ENCODE data around the gene CCDC134.

CCDC134 gene

GRCh38 chr22:41800348-41801146 is at the start of gene CCDC134:
Gene CCDC134, plus strand, starts transcription at chr22:41800679. Its CDS starts 8,212 bp downstream, at chr22:41808891.
- Histone ChIP-seq H3K36me3 (ENCODE audit: control insufficient read depth in 2 of 2, insufficient read depth in 2 of 2, low read length in 2 of 2) (no peaks in the 10 kb centered on the region), H3K27ac (ENCODE audit: low read length) (peak within 1 kb of the TSS; percentile 97), H3K9me3 (ENCODE audit: control insufficient read depth in 2 of 2, low read length in 2 of 2) (no peaks in the 10 kb centered on the region), H3K4me3 (ENCODE audit: low read length in 2 of 2) (peak within 1 kb of the TSS; percentile 95 to 99), H3K9ac (ENCODE audit: low read length in 2 of 2) (peak within 1 kb of the TSS; percentile 85 to 89), H3K4me1 (ENCODE audit: control insufficient read depth, insufficient read depth, low read length) (peaks cover 19% of the 10 kb centered on the region), H3K27me3 (ENCODE audit: control insufficient read depth in 1 of 2, insufficient read depth in 2 of 2, low read length in 2 of 2) (no peaks in the 10 kb centered on the region)

- Histone ChIP-seq H3K4me1 (ENCODE audit: control insufficient read depth, insufficient read depth, low read length) (no peaks in the 10 kb centered on the region), H3K4me3 (ENCODE audit: low read length in 2 of 2) (no peak overlapping the region), H3K27ac (ENCODE audit: low read length) (no peak overlapping the region), H3K36me3 (ENCODE audit: control insufficient read depth in 2 of 2, insufficient read depth in 2 of 2, low read length in 2 of 2) (no peaks in the 10 kb centered on the region), H3K27me3 (ENCODE audit: control insufficient read depth in 1 of 2, insufficient read depth in 2 of 2, low read length in 2 of 2) (no peaks in the 10 kb centered on the region), H3K9me3 (ENCODE audit: control insufficient read depth in 2 of 2, low read length in 2 of 2) (no peaks in the 10 kb centered on the region), H3K9ac (ENCODE audit: low read length in 2 of 2) (no peak overlapping the region)
These were observed 48.2 kb upstream of the CCDC134 start for GRCh38 chr22:41752011-41752970.

GRCh38 chr22:41753984-41754383 is 46.5 kb upstream of the CCDC134 start:
- no peaks in the 10 kb centered on the region for H3K36me3 ChIP-seq (ENCODE audit: control insufficient read depth in 2 of 2, insufficient read depth in 2 of 2, low read length in 2 of 2)
- H3K27me3 ChIP-seq (ENCODE audit: control insufficient read depth in 1 of 2, insufficient read depth in 2 of 2, low read length in 2 of 2) = no peaks in the 10 kb centered on the region
- no peaks in the 10 kb centered on the region for H3K9me3 ChIP-seq (ENCODE audit: control insufficient read depth in 2 of 2, low read length in 2 of 2)
- H3K4me1 ChIP-seq (ENCODE audit: control insufficient read depth, insufficient read depth, low read length) = no peaks in the 10 kb centered on the region
- no peak overlapping the region for H3K27ac ChIP-seq (ENCODE audit: low read length)
- no peak overlapping the region for H3K4me3 ChIP-seq (ENCODE audit: low read length in 2 of 2)
- no peak overlapping the region for H3K9ac ChIP-seq (ENCODE audit: low read length in 2 of 2)

DNA sequence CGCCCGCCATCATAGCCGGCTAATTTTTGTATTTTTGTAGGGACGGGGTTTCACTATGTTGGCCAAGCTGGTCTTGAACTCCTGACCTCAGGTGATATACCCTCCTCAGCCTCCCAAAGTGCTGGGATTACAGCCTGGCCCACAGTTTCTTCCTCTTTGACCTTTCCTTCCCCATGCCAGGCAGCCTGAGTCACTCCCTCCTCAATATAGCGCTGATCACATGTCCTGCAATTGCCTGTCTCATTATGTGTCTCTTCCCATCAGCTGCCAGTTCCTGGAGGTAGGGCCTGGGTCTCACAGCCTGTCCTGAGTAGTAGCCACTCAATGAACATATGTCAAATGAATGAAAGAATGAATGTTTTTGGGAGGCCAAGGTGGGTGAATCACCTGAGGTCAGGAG is 43.0 kb upstream of the CCDC134 start:
- Histone ChIP-seq H3K27me3 (ENCODE audit: control insufficient read depth in 1 of 2, insufficient read depth in 2 of 2, low read length in 2 of 2) (no peaks in the 10 kb centered on the region), H3K9me3 (ENCODE audit: control insufficient read depth in 2 of 2, low read length in 2 of 2) (no peaks in the 10 kb centered on the region), H3K4me3 (ENCODE audit: low read length in 2 of 2) (no peak overlapping the region), H3K27ac (ENCODE audit: low read length) (no peak overlapping the region), H3K4me1 (ENCODE audit: control insufficient read depth, insufficient read depth, low read length) (no peaks in the 10 kb centered on the region), H3K9ac (ENCODE audit: low read length in 2 of 2) (no peak overlapping the region), H3K36me3 (ENCODE audit: control insufficient read depth in 2 of 2, insufficient read depth in 2 of 2, low read length in 2 of 2) (no peaks in the 10 kb centered on the region)

- Histone ChIP-seq H3K9ac (ENCODE audit: low read length in 2 of 2) (no peak overlapping the region), H3K4me1 (ENCODE audit: control insufficient read depth, insufficient read depth, low read length) (no peaks in the 10 kb centered on the region), H3K27ac (ENCODE audit: low read length) (no peak overlapping the region), H3K4me3 (ENCODE audit: low read length in 2 of 2) (no peak overlapping the region), H3K9me3 (ENCODE audit: control insufficient read depth in 2 of 2, low read length in 2 of 2) (no peaks in the 10 kb centered on the region), H3K36me3 (ENCODE audit: control insufficient read depth in 2 of 2, insufficient read depth in 2 of 2, low read length in 2 of 2) (no peaks in the 10 kb centered on the region), H3K27me3 (ENCODE audit: control insufficient read depth in 1 of 2, insufficient read depth in 2 of 2, low read length in 2 of 2) (no peaks in the 10 kb centered on the region)
These were observed 42.2 kb upstream of the CCDC134 start for GRCh38 chr22:41758231-41758630.

GRCh38 chr22:41762980-41763779 is 37.3 kb upstream of the CCDC134 start:
- H3K9me3 ChIP-seq (ENCODE audit: control insufficient read depth in 2 of 2, low read length in 2 of 2) = no peaks in the 10 kb centered on the region
- no peak overlapping the region for H3K9ac ChIP-seq (ENCODE audit: low read length in 2 of 2)
- no peaks in the 10 kb centered on the region for H3K4me1 ChIP-seq (ENCODE audit: control insufficient read depth, insufficient read depth, low read length)
- no peaks in the 10 kb centered on the region for H3K27me3 ChIP-seq (ENCODE audit: control insufficient read depth in 1 of 2, insufficient read depth in 2 of 2, low read length in 2 of 2)
- H3K4me3 ChIP-seq (ENCODE audit: low read length in 2 of 2) = no peak overlapping the region
- H3K36me3 ChIP-seq (ENCODE audit: control insufficient read depth in 2 of 2, insufficient read depth in 2 of 2, low read length in 2 of 2) = no peaks in the 10 kb centered on the region
- no peak overlapping the region for H3K27ac ChIP-seq (ENCODE audit: low read length)

DNA sequence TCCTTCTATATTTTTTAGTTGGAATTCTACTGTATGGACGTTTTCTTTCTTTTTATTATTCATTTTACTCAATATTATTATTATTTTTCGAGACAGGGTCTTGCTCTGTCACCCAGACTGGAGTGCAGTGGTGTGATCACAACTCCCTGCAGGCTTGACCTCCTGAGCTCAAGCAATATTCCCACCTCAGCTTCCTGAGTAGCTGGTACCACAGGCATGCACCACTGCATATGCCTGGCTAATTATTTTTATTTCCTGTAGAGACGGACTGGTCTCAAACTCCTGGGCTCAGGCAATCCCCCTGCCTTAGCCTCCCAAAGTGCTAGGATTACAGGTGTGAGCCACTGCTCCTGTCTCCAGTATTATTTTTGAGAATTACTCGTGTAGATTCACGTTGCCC is 34.0 kb upstream of the CCDC134 start:
- H3K36me3 ChIP-seq (ENCODE audit: control insufficient read depth in 2 of 2, insufficient read depth in 2 of 2, low read length in 2 of 2) = no peaks in the 10 kb centered on the region

DNA sequence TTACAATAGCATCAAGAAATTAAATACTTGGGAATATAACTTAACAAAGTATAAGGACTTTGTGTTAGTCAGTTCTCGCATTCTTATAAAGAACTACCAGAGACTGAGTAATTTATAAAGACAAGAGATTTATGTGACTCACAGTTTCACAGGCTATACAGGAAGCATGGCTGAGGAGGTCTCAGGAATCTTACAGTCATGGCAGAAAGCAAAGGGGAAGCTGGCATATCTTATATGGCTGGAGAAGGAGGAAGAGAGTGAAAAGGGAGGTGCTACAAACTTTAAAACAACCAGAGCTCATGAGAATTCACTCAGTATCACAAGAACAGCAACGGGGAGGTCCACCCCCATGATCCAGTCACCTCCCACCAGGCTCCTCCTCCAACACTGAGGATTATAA is 32.0 kb upstream of the CCDC134 start:
- Histone ChIP-seq H3K9me3 (ENCODE audit: control insufficient read depth in 2 of 2, low read length in 2 of 2) (no peaks in the 10 kb centered on the region), H3K27me3 (ENCODE audit: control insufficient read depth in 1 of 2, insufficient read depth in 2 of 2, low read length in 2 of 2) (no peaks in the 10 kb centered on the region), H3K4me1 (ENCODE audit: control insufficient read depth, insufficient read depth, low read length) (no peaks in the 10 kb centered on the region), H3K27ac (ENCODE audit: low read length) (no peak overlapping the region), H3K4me3 (ENCODE audit: low read length in 2 of 2) (no peak overlapping the region), H3K9ac (ENCODE audit: low read length in 2 of 2) (no peak overlapping the region), H3K36me3 (ENCODE audit: control insufficient read depth in 2 of 2, insufficient read depth in 2 of 2, low read length in 2 of 2) (no peaks in the 10 kb centered on the region)

More for the DNA sequence above, 34.0 kb upstream of the CCDC134 start:
- no peaks in the 10 kb centered on the region for H3K27me3 ChIP-seq (ENCODE audit: control insufficient read depth in 1 of 2, insufficient read depth in 2 of 2, low read length in 2 of 2)
- H3K9ac ChIP-seq (ENCODE audit: low read length in 2 of 2) = no peak overlapping the region
- H3K4me1 ChIP-seq (ENCODE audit: control insufficient read depth, insufficient read depth, low read length) = no peaks in the 10 kb centered on the region
- H3K27ac ChIP-seq (ENCODE audit: low read length) = no peak overlapping the region
- no peaks in the 10 kb centered on the region for H3K9me3 ChIP-seq (ENCODE audit: control insufficient read depth in 2 of 2, low read length in 2 of 2)
- no peak overlapping the region for H3K4me3 ChIP-seq (ENCODE audit: low read length in 2 of 2)

DNA sequence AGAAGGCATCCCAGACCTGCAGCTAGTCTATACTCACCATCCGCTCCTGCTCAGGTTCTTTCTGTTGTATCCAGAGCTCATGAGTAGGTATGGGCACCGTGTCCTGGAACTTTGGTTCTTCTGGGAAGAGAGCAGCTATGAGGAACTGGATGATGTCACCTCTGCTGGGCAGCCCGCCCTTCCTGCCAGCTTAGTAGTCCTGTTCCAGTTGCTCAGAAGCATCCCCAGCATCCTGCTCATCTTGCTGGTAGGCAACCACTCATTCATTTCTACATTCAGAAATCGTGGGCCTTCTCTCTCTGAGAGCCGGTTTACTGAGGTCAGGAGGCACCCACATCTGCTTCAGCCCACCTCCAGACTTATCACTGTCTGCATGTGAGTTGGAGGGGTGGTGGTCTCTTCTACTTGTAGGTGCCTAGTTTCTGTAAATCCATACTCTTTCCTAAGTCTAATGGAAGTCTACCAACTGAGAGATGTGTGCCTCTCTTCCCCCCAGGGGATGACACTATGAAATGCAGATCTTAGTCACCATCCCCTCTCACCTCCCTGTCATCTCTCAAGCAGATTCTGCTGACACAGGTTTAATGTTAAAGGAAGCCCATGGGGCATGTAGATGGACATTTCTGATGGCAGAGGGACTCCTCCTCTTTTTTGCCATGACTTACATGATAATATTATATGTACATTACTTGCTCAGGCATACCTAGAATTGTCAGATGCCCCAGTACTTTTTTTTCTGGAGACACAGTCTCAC is 29.6 kb upstream of the CCDC134 start:
- Histone ChIP-seq H3K9ac (ENCODE audit: low read length in 2 of 2) (no peak overlapping the region), H3K4me3 (ENCODE audit: low read length in 2 of 2) (no peak overlapping the region), H3K4me1 (ENCODE audit: control insufficient read depth, insufficient read depth, low read length) (no peaks in the 10 kb centered on the region), H3K27me3 (ENCODE audit: control insufficient read depth in 1 of 2, insufficient read depth in 2 of 2, low read length in 2 of 2) (no peaks in the 10 kb centered on the region), H3K36me3 (ENCODE audit: control insufficient read depth in 2 of 2, insufficient read depth in 2 of 2, low read length in 2 of 2) (no peaks in the 10 kb centered on the region), H3K9me3 (ENCODE audit: control insufficient read depth in 2 of 2, low read length in 2 of 2) (no peaks in the 10 kb centered on the region), H3K27ac (ENCODE audit: low read length) (no peak overlapping the region)

GRCh38 chr22:41772198-41772597 is 28.3 kb upstream of the CCDC134 start:
- no peaks in the 10 kb centered on the region for H3K27me3 ChIP-seq (ENCODE audit: control insufficient read depth in 1 of 2, insufficient read depth in 2 of 2, low read length in 2 of 2)
- no peaks in the 10 kb centered on the region for H3K4me1 ChIP-seq (ENCODE audit: control insufficient read depth, insufficient read depth, low read length)
- no peaks in the 10 kb centered on the region for H3K9me3 ChIP-seq (ENCODE audit: control insufficient read depth in 2 of 2, low read length in 2 of 2)
- no peak overlapping the region for H3K9ac ChIP-seq (ENCODE audit: low read length in 2 of 2)
- no peak overlapping the region for H3K27ac ChIP-seq (ENCODE audit: low read length)
- no peak overlapping the region for H3K4me3 ChIP-seq (ENCODE audit: low read length in 2 of 2)
- H3K36me3 ChIP-seq (ENCODE audit: control insufficient read depth in 2 of 2, insufficient read depth in 2 of 2, low read length in 2 of 2) = no peaks in the 10 kb centered on the region

Data from stomach smooth muscle (tissue), 2 donors.